DOHH2 (cell line): ENCODE measurements around the gene DEFB116.

ENCODE experiments used
- EZH2phosphoT487 ChIP-seq: fragments of 200-600 bp; sonication (generic); IDR thresholded peaks from 2 replicates; pipeline ENCODE4 v1.6.1; 2017; ENCODE audit warnings: borderline replicate concordance, mild to moderate bottlenecking, antibody characterized with exemption, low read length, moderate library complexity, mixed read lengths
- TF ChIP-seq, protein P1 (sequence below): fragments of 200-600 bp; sonication (generic); IDR thresholded peaks from one replicate; pipeline ENCODE4 v1.5.1; 2014; ENCODE audit warnings: antibody characterized with exemption, mild to moderate bottlenecking, low read depth, low read length; ENCODE audit not compliant: poor library complexity, severe bottlenecking

DNA sequence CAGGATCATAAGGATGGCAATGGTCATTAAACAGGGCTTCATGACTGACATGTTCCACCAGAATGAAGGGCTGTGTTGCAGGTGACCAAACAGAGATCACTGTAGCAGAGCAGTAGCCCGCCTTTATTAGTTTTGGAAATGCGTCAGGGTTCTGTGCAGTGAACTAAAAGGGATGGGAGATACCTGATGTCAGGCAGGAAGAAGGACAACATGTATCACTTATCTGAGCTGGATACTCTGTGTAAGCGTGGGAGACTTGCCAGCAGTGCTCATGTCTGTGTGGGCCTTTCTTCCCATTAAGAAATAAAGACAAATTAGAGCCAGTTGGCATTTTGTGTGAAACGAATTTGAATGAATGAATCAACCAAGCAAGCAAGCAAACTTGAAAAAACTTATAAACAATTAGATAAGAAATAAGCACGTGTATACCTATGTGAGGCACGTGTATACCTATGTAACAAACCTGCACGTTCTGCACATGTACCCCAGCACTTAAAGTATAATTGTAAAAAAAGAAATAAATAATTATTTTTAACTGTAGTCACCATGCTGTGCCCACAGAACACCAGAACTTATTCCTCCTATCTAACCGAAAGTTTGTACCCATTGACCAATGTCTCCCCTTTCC lies at the start of gene DEFB116:
- TF ChIP-seq, protein P1, sequence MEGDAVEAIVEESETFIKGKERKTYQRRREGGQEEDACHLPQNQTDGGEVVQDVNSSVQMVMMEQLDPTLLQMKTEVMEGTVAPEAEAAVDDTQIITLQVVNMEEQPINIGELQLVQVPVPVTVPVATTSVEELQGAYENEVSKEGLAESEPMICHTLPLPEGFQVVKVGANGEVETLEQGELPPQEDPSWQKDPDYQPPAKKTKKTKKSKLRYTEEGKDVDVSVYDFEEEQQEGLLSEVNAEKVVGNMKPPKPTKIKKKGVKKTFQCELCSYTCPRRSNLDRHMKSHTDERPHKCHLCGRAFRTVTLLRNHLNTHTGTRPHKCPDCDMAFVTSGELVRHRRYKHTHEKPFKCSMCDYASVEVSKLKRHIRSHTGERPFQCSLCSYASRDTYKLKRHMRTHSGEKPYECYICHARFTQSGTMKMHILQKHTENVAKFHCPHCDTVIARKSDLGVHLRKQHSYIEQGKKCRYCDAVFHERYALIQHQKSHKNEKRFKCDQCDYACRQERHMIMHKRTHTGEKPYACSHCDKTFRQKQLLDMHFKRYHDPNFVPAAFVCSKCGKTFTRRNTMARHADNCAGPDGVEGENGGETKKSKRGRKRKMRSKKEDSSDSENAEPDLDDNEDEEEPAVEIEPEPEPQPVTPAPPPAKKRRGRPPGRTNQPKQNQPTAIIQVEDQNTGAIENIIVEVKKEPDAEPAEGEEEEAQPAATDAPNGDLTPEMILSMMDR, result no peak
- TF ChIP-seq EZH2phosphoT487, result no peak
